Omental fat pad (tissue), 4 donors: ENCODE results near the gene ZNF444. TPM values are rescaled to one million over a fixed set of nuclear protein-coding genes. Genes with fewer than 3 reads are reported as not detected.

Experiments used
- ATAC-seq: fragments of 150-250 bp; one replicate; pipeline ENCODE4 v1.9.1; 2016; ENCODE audit warnings: mild to moderate bottlenecking, moderate library complexity; ENCODE audit not compliant: low FRiP score
- DNase-seq: peaks from one replicate; pipeline ENCODE4 v3.0.0-alpha.2; 2019; ENCODE audit warnings: low spot score
- CTCF ChIP-seq, 3 donors: fragments of 450-650 bp; IDR thresholded peaks; one replicate each; pipeline ENCODE4 v1.5.1; 2016 to 2017; ENCODE audit warnings: antibody characterized with exemption in 3 of 3, mild to moderate bottlenecking in 3 of 3, moderate library complexity in 2 of 3
- total RNA-seq, 4 donors: library from RNA; depleted of rRNA; stranded (reverse); fragments of >200 nt; gene quantifications; one replicate each; pipeline ENCODE4 v1.1.0, GENCODE V29; 2016

ZNF444 gene
- total RNA-seq, 4 donors from 2014 or later, result 10.4 to 14.2 (median 13.1) TPM

DNA sequence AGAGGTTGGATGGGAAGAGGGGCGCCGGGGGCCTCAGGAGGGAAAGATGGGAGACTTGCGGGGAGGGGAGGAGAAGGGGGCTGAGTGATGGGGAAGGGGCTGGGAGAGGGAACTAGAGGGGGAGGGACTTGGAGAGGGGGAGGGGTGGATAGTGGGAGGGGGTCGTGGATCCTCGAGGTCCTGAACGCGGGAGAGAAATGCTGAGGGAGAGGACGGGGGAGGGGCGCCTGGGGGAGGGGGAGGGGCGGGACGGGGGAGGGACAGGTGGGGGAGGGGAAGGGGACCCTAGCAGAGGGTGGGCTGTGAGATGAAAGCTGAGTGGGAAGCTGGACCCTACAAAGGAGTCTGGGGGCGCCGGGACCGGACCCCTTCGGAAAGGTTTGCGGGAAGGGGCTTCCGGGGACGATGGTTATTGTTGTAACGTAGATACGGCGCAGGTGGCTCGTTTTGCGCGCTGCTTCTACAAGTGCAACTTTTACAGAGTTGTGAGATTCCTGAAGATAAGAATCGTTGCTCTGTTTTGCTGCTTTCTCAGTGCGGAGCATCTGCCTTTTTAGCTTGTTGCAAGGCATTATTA, 418 bp downstream of the ZNF444 start:
- ATAC-seq (no peak), DNase-seq (no peak)
- no peak for TF ChIP-seq CTCF (IDR thresholded peaks at IDR 0.05)

- ATAC-seq (no peak), DNase-seq (no peak)
- TF ChIP-seq CTCF (IDR thresholded peaks at IDR 0.05), result no peak
These were observed 1.1 kb downstream of the ZNF444 start for GRCh38 chr19:56142087-56142787.

GRCh38 chr19:56142897-56143434, 1.9 kb downstream of the ZNF444 start:
- no peak for ATAC-seq
- no peak for DNase-seq
- no peak for TF ChIP-seq CTCF (IDR thresholded peaks at IDR 0.05)

GRCh38 chr19:56144376-56144775, 3.3 kb downstream of the ZNF444 start:
- no peak for DNase-seq
- TF ChIP-seq CTCF (IDR thresholded peaks at IDR 0.05), result no peak
- no peak for ATAC-seq

DNA sequence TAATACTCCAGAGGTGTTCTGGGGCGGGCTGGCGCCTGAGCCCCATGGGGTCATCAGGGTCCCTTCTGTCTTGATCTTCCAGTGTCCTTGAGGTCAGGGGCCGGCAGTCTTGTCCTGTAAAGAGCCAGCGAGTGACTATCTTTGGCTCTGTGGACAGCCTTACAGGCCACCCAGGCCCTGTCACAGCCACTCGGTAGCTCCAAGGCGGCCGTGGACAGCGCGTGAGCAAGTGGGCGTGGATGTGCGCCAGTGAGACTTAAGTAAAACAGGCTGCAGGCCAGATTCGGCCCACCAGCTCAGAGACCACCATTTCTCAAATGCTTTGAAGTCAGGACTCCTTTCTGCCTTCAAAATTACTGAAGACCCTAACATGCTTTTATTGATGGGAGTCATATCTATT, 3.7 kb downstream of the ZNF444 start:
- ATAC-seq (no peak), DNase-seq (no peak)
- TF ChIP-seq CTCF (IDR thresholded peaks at IDR 0.05), result no peak

DNA sequence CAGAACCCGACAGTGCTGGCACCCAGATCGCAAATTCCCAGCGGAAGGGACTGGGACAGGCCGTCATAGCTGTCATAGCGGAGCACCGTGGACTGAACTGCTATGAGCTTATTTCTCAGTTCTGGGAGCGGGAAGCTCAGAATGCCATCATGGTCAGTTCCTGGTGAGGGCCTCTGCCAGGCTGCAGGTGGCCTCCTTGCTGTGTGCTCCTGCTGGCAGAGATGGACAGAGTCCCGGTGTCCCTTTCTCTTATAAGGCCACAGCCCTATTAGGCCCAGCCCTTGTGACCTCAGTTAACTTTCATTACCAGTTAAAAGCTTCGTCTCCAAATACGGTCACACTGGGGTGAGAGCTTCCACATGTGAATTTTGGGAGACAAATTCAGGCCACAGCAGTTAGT, 4.6 kb downstream of the ZNF444 start:
- DNase-seq, result no peak
- no peak for ATAC-seq
- TF ChIP-seq CTCF (IDR thresholded peaks at IDR 0.05), result no peak

DNA sequence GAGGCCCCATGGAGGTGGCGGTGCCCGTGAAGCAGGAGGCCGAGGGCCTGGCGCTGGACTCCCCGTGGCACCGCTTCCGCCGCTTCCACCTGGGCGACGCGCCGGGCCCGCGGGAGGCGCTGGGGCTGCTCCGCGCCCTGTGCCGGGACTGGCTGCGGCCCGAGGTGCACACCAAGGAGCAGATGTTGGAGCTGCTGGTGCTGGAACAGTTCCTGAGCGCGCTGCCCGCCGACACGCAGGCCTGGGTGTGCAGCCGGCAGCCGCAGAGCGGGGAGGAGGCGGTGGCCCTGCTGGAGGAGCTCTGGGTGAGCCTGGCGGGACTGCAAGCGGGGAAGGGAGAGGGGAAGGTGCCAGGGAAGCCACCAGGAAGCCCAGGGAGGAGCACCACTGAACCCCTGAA, 5.8 kb downstream of the ZNF444 start:
- TF ChIP-seq CTCF (IDR thresholded peaks at IDR 0.05), result no peak
- DNase-seq, result no peak
- no peak for ATAC-seq
